ENCODE measurements around the gene SMC4. TPM values are rescaled to one million over a fixed set of nuclear protein-coding genes. Genes with fewer than 3 reads are reported as not detected.
"Not testable (repeated sequence)": the region's sequence is repeated elsewhere in the genome, so short reads cannot be mapped to it uniquely, and the experiment has no call there.

SMC4 gene
- total RNA-seq, 1 experiment from 2014 or later, result 165 TPM

GRCh38 chr3:160445854-160446253 is 46.4 kb downstream of the SMC4 start:
- no peak for DNase-seq (ENCODE audit: low spot score)

GRCh38 chr3:160446522-160447056 is 47.1 kb downstream of the SMC4 start:
- no peak for DNase-seq (ENCODE audit: low spot score)

- peak; percentile 49 for DNase-seq (ENCODE audit: low spot score)
Observed at GRCh38 chr3:160447544-160447943, 48.1 kb downstream of the SMC4 start.

- peak; percentile 25 for DNase-seq (ENCODE audit: low spot score)
Observed at GRCh38 chr3:160448845-160449635, 49.6 kb downstream of the SMC4 start.

- peak; percentile 95 for DNase-seq (ENCODE audit: low spot score)
Observed at GRCh38 chr3:160449636-160450598, 50.5 kb downstream of the SMC4 start, which contains the start of gene TRIM59. Gene TRIM59, minus strand, starts transcription at chr3:160449786. Its CDS starts 10,603 bp downstream, at chr3:160439183.

DNA sequence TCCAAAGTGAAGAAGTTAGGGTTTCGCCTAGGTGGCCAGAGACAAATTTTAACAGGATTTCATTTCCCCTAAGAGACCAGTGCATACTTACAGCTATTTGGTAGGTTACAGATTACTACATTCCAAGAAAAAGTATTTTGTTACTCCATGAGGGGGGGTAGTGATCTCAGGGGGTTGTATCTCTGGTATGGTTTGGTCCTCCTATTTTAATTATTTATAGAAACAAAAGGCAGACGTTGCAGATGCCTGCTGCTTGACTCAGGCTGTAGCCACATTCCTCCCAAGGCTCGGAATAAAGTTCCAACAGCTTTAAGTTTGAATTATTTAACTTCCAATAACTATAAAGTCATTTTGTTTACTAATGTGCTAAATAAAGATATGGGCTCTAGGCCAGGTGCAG is 51.4 kb downstream of the SMC4 start:
- peak; percentile 81 for DNase-seq (ENCODE audit: low spot score)

DNA sequence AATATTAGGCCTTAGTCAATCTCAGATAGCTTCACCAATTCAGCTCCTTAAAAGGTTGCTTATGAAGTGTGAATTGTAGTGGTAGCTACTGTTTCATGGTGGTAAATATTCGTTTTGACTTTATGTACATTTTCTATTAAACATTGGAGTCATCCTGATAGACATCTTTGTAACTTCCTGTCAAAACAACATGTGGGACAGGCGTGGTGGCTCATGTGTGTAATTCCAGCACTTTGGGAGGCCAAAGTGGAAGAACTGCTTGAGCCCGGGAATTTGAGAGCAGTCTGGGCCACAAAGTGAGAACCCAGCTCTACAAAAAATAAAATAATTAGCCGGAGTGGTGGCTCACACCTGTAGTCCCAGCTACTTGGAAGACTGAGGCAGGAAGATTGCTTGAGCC is 52.2 kb downstream of the SMC4 start:
- no peak for DNase-seq (ENCODE audit: low spot score)

DNA sequence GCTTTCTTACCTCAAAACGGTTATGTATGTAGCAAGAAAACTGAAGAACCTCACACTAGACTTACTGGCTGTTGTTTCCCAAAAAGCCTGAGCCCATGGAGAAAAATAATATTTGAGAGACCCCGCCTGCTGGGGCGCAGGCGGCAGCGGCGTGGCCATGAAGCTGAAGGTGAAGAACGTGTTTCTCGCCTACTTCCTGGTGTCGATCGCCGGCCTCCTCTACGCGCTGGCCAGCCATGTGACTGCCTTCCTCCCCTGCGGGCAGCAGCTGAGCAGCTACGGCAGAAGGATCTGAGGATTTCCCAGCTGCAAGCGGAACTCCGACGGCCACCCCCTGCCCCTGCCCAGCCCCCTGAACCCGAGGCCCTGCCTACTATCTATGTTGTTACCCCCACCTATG is 52.8 kb downstream of the SMC4 start:
- DNase-seq (ENCODE audit: low spot score), result not testable (repeated sequence)

GRCh38 chr3:160454995-160455394 is 55.5 kb downstream of the SMC4 start:
- DNase-seq (ENCODE audit: low spot score), result no peak

DNA sequence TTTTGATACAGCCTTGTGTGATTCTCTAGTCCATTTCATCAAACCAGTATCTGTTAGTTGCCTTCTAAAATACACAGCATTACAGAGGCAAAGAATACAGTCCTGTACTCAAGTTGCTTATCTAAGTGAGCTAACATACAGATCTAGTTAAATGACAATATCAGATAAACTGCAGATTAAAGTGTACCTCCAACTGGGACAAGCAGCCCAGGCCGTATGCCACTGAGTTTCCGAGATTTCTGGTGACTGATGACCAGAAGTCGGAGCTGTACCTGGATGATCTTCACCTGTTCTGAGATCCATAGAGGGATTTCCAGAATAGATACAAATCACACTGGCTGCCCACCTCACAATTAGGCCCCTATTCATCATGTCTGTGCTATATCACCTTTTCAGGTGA is 56.4 kb downstream of the SMC4 start:
- DNase-seq (ENCODE audit: low spot score), result no peak

DNA sequence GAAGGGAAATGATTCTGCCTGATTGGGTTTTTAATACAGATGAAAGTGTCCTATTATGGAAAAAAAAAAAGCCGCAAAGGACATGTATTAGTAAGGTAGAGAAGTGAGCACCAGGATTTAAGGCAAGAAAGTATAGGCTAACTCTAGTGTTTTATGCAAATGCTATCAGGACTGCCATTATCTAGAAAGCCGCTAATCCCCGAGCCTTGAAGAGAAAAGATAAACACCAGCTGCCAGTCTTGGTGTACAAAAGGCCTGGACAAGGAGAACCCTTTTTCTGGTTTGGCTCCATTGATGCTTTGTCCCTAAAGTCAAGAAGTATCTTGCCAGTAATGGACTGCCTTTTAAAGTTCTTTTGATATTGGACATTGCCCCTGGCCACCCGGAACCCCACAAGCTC is 58.7 kb downstream of the SMC4 start:
- no peak for DNase-seq (ENCODE audit: low spot score)

- DNase-seq (ENCODE audit: low spot score), result no peak
Observed at GRCh38 chr3:160459450-160459970, 60.1 kb downstream of the SMC4 start.

DNA sequence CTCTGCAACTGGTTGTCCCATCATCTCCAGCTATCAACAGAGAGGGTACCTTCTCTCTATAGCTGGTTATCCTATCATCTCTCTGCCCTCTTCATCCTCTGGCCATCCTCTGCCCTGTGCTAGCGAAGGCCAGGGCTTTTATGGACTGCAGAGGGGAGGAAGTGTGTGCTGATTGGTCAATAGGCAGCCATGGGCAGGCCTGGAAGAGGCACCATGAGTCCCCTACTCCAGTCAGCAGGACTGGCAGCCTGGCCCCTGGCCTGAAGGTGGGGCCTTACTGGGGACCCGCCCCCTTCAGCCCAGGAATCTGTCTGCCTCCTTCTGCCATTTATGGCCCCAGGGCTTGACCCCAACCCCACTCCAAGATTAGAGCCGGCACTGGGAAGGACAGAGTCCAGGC is 60.6 kb downstream of the SMC4 start:
- DNase-seq (ENCODE audit: low spot score), result no peak

DNA sequence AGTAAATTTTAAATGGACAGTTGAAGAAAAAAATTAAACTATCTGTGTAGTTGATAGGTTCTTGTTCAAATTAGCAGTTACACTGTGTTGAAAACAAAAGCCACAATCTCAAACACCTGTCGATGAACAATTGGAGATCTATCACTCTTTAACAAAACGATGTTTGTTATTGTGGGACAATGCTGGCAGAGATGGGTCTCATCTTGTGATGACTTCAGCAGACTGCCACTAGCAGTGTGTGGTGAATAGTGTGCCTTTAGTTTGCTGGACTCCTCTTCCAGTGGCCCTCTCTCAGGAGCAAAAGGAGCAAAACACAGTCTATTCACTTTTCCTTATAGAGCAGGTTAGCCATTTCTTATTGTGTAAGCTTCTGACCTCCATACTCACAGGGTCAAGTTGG is 64.9 kb downstream of the SMC4 start:
- DNase-seq (ENCODE audit: low spot score), result no peak

DNA sequence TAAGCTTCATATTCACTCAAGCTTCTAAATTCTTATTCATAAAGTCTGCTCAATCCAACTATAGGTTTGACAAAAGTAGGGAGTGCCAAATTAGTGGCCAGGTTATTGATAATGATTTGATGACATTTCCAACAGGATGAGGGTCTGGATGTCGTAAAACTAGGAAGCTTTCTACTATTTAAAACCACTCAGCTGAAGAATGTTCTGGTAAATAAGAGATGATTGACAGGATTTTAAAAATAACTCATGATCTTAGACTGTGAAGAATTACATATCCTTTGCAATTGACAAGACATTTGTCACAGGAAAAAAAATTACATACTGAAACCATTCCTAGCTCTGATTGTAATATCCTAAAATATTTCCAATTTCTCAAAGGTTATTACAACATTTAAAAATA is 65.5 kb downstream of the SMC4 start:
- DNase-seq (ENCODE audit: low spot score), result no peak

- DNase-seq (ENCODE audit: low spot score), result no peak
Observed at GRCh38 chr3:160470181-160470580, 70.7 kb downstream of the SMC4 start.

GRCh38 chr3:160471892-160472291 is 72.4 kb downstream of the SMC4 start:
- DNase-seq (ENCODE audit: low spot score), result no peak

DNA sequence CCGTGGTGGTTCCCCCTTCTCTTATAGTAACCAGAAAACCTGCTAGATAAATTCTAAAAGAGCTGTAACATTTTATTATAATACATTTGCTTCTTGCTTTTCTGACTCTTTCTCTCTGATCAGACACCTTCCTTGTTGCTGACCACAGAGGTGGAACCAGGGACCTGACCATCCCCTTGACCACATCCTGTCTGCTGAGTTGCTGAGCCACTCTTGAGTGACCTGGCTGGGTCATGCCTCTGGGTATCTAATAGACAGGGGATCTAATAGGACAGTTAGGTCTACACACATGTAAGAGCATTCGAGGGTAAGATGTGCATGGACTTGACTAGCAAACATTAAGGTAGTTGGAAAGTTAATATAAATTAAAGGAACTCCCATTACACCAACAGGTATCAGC is 72.9 kb downstream of the SMC4 start:
- DNase-seq (ENCODE audit: low spot score), result no peak

- no peak for DNase-seq (ENCODE audit: low spot score)
Observed at GRCh38 chr3:160473221-160473620, 73.8 kb downstream of the SMC4 start.

- peak; percentile 40 for DNase-seq (ENCODE audit: low spot score)
Observed at GRCh38 chr3:160473978-160474377, 74.5 kb downstream of the SMC4 start.

DNA sequence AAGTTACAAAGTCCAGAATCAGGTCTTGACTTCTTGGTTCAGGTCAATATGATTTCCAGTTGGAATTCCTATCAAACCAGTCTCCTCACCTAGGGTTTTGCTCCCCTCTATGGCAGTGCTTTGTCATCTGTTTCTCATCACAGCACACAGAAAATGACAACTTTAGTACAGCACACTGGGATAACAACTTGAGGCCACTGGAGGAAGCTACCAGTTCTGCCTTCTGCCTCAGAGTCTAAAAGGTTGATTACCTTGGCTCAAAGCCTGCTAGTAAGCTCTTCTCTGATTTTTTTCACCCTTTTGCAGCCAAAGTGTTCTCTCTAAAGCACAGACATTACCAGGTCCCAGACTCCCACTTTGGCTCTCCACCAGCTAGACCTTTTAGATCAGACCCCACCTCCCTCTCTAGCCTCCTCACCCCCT is 75.0 kb downstream of the SMC4 start:
- no peak for DNase-seq (ENCODE audit: low spot score)

DNA sequence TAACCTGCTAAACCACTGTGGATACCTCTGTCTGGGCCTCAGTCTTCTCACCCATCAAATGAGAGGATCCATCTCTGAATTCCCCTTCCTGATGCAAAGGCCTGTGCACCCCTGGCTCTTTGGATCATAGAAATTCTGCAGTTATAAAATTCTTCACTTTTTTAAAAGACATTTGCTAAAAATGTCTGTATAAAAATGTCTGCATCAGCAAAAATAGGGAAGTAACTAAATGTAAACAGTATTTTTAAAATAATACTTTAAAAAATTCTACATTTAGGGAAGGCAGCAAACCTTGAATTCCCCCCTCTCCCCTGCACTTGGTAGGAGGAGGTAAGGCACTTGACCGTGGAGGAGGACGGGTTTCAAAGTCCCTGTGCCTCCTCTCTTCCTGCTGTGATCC is 75.7 kb downstream of the SMC4 start:
- DNase-seq (ENCODE audit: low spot score), result no peak
